ENCODE data around the gene TEKT2. TPM values are rescaled to one million over a fixed set of nuclear protein-coding genes. Genes with fewer than 3 reads are reported as not detected.

TEKT2 gene
- total RNA-seq, 3 donors from 2014 or later = 0.98 to 1.2 TPM; not detected in 1

- Histone ChIP-seq H3K4me3 (no peak overlapping the region), H3K27me3 (no peaks in the 10 kb centered on the region), H3K9me3 (no peaks in the 10 kb centered on the region), H3K36me3 (no peaks in the 10 kb centered on the region), H3K4me1 (peaks cover 6 to 12% of the 10 kb centered on the region in 2 donors), H3K27ac (no peak overlapping the region)
- TF ChIP-seq POLR2A (IDR thresholded peaks at IDR 0.05) = no peak
- TF ChIP-seq CTCF (IDR thresholded peaks at IDR 0.05) = no peak
- TF ChIP-seq POLR2AphosphoS5 (IDR thresholded peaks at IDR 0.05) = no peak
- intact Hi-C loops (cut with DNase I; ENCODE audit: low total_unique reads) = no loop called here
- no peak for DNase-seq (ENCODE audit: low spot score in 2 of 2)
Observed at GRCh38 chr1:36086529-36087232, 2.8 kb downstream of the TEKT2 start.

- intact Hi-C loops (cut with DNase I; ENCODE audit: low total_unique reads) = no loop called here
- Histone ChIP-seq H3K27me3 (no peaks in the 10 kb centered on the region), H3K4me1 (peaks cover 6 to 12% of the 10 kb centered on the region in 2 donors), H3K4me3 (peak overlapping the region in 1 of 3 donors; percentile 84), H3K9me3 (no peaks in the 10 kb centered on the region), H3K36me3 (no peaks in the 10 kb centered on the region), H3K27ac (no peak overlapping the region)
- DNase-seq (ENCODE audit: low spot score in 2 of 2) = no peak
- TF ChIP-seq CTCF (IDR thresholded peaks at IDR 0.05) (no peak), POLR2A (IDR thresholded peaks at IDR 0.05) (no peak), POLR2AphosphoS5 (IDR thresholded peaks at IDR 0.05) (no peak)
Observed at GRCh38 chr1:36087233-36088123, 3.6 kb downstream of the TEKT2 start.

GRCh38 chr1:36088265-36088576 is 4.3 kb downstream of the TEKT2 start:
- intact Hi-C loops (cut with DNase I; ENCODE audit: low total_unique reads) = no loop called here
- DNase-seq (ENCODE audit: low spot score in 2 of 2) = no peak
- Histone ChIP-seq H3K4me3 (peak overlapping the region; percentile 84 to 99 (median 96)), H3K27me3 (no peaks in the 10 kb centered on the region), H3K4me1 (peaks cover 10 to 12% of the 10 kb centered on the region in 2 donors), H3K9me3 (no peaks in the 10 kb centered on the region), H3K27ac (peak overlapping the region; percentile 87 to 92), H3K36me3 (no peaks in the 10 kb centered on the region)
- TF ChIP-seq POLR2AphosphoS5 (IDR thresholded peaks at IDR 0.05) (no peak), CTCF (IDR thresholded peaks at IDR 0.05) (no peak), POLR2A (IDR thresholded peaks at IDR 0.05) (no peak)

GRCh38 chr1:36088577-36089392 is 4.9 kb downstream of the TEKT2 start, which contains the start of gene ADPRS:
TSS of gene ADPRS (plus strand) at chr1:36088892. CDS start at chr1:36088905, 13 bp downstream.
- no peaks in the 10 kb centered on the region for H3K9me3 ChIP-seq
- H3K27me3 ChIP-seq = no peaks in the 10 kb centered on the region
- H3K4me3 ChIP-seq = peak within 1 kb of the TSS; percentile 84 to 99 (median 96)
- TF ChIP-seq CTCF (IDR thresholded peaks at IDR 0.05) = peak; percentile 92 to 99 (median 99)
- TF ChIP-seq POLR2AphosphoS5 (IDR thresholded peaks at IDR 0.05) = peak; percentile 94 to 99 (median 98)
- peak; percentile 90 for TF ChIP-seq POLR2A (IDR thresholded peaks at IDR 0.05)
- intact Hi-C loops (cut with DNase I; ENCODE audit: low total_unique reads) = no loop called here
- peak within 1 kb of the TSS; percentile 87 to 92 for H3K27ac ChIP-seq
- peak; percentile 80 to 90 for DNase-seq (ENCODE audit: low spot score in 2 of 2)
- H3K4me1 ChIP-seq = peaks cover 12 to 15% of the 10 kb centered on the region in 2 donors
- no peaks in the 10 kb centered on the region for H3K36me3 ChIP-seq

Measured in breast epithelium (tissue), 4 donors.